Activated CD4-positive, alpha-beta T cell treated with anti-CD3 and anti-CD28 coated beads, Interleukin-2, Interleukin-6, amounts not matched to agents 100 ng/mL and 50 ng/mL, durations not matched to agents 16 hours and 8 hours (primary cell): Measurements from ENCODE around the gene AXIN2.
A peak's percentile ranks its signal among the peaks of the same experiment; 100 is the strongest.

Experiments used
- DNase-seq: peaks from one replicate; pipeline ENCODE4 v3.0.0-alpha.2; 2020

Gene AXIN2

DNA sequence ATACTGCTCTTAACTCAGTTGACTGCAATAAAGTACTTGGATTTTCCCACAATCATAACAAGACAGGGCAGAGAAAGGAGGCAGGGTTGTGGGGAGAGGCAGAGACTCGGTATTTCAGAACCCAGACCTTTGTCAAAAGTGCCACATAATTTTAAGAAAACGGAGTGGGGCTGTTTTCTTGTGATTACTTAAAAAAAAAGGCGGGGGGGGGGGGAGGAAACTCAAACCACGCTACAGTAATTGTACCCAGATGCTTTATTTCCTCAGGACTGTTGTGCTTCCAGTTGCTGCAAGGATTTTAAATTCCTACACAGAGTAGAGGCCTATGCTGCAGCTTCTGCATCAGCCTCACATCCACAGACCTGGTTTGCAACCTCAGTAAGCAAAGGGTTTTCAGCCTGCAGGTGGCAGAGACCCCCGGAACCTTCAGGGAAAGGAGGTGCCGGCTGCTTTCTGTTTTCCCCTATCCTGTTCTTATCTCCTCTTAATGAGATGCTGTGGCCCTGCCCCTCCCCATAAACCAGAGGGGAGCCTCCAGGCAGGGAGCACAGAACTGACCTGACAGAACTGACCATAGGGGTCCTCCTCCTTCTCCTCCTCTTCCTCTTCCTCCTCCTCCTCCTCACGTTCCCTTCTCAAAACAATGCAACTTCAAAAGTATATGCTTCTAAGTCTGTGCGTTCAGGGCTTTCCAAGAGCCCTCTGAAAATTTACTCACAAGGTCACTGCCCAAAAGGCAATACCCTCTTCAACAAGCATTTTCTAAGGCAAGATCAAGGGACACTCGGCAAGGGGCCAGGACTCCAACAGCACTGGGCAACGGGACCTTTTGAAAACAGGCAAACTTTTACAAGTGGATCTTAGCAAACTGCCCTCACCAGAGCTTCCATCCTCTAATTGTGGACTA, 7.5 kb downstream of the AXIN2 start:
- peak; percentile 52 for DNase-seq

DNA sequence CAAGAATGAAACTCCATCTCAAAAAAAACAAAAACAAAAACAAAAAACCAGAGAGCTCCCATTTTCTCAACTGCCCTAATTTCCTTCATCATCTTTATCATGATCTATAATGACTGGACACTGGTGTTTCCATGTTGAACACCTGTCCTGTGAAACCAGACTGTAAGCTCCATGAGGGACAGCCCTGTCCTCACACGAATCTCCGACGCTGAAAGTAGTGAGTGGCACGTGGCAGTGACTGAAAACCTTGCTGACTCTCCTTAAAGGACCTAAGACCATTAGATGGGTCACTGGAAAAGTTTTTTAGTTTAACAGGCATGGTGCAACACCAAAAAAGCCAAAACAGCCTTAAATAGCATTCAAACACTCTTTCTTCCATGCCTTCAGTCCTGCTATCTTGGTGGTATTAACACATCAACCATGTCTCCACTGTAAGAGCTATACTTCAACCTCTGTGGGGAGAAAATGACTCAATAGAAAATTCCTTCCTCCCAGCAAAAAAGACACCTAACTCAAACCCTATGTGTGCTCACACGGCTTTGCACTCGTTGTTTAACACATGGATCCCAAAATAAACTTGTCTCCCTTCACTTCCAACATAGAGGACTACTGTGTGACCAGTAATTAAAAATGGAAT, 8.3 kb downstream of the AXIN2 start:
- peak; percentile 52 for DNase-seq

DNA sequence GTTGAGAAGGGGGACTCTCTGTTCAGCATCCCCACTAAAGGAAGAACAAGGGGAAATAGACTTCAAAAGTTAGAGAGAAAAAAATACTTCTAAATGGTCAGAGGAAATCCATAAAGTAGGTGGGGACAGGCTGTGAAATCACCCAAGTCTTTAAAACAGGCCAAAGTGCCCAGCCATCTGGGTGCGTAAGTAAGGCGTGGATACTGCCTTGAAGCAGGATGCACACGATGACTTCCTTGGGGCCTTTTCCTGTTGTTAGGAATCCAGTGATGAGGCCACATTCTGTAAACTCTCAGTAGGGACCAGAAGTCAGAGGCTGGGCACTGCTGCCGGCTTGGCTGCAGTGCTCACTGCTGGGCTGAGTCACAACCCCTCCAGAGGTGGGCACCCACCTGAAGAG, 9.2 kb downstream of the AXIN2 start:
- DNase-seq: no peak

DNA sequence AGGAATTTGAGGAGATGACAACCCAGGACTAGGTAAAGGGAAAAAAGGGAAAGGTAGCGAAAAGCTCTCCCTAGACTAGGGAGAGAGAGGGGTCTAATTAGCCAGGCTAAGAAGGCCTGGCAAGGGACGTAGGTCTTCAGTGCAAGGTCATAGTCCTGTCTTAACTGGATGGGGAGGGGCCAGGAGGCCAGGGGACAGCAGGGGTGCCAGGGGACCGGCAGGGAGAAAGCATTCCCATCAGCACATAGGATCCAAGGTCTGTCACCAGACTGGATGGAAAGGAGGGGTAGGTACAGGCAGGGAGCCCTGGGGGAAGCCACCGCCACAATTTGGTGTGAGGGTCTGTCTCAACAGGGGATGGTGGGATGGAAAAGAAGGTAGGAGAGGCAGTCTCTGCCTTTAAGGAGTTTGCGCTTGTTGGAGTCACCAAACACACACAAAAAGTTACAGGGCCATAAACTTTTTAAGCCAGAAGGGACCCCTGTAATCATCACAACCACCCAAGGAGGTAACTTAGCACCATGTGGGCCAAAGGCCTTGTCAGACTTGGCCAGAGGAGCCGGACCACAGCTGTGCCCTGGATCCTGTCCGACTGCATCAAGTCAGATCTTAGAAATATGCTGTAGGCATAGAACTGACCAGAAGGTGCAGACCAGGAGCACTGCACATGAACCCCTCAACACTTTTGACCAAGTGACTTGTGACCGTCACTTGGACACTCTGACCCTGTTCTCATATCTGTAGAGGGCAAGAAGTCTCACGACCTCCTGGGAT, 10.0 kb downstream of the AXIN2 start:
- DNase-seq: no peak

DNA sequence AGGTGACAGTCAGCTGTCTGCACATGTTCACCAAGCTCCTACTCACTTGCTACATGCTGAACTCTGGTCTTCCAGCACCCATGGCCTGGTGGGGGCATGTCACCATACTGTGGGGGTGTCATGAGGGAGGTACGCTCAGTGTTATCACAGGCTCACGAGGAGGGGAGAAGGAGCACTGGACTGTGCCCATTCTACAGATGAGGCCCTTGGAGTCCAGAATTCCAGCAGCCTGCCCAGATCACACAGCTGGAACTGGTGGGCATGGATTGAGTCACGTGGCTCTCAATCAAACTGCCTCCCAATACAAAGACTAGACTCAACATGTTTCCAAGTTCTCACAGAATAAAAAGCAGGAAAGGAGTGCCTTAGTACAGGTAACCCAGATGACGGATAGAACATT, 10.7 kb downstream of the AXIN2 start:
- DNase-seq: no peak

DNA sequence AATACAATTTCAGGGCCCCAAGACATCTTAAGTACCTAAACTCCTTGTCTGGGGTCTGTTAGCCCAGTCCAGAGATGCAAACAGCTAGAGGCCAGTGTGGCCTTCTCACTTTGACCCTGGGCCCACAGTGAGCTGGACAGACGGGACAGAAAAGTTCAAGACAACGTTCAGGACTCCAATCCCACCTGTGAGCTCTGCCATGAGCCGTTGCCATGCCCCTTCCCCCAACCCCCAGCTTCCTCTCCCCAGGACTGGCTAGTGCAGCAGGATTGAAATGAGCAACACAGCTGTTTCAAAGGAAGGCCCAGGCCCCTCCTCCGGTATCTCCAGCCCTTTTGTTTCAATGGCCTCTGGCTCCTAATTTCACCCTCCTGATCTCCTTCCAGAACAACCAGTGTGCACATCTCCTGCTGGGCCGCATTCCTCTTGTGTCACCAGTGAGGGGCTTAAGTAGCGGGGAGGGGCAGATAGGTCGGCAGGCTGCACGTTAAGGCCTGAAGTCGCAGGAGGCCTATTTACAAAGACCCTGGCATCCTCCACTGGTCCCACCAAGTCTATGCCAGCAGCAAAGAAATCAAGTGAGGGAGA, 11.3 kb downstream of the AXIN2 start:
- no peak for DNase-seq

DNA sequence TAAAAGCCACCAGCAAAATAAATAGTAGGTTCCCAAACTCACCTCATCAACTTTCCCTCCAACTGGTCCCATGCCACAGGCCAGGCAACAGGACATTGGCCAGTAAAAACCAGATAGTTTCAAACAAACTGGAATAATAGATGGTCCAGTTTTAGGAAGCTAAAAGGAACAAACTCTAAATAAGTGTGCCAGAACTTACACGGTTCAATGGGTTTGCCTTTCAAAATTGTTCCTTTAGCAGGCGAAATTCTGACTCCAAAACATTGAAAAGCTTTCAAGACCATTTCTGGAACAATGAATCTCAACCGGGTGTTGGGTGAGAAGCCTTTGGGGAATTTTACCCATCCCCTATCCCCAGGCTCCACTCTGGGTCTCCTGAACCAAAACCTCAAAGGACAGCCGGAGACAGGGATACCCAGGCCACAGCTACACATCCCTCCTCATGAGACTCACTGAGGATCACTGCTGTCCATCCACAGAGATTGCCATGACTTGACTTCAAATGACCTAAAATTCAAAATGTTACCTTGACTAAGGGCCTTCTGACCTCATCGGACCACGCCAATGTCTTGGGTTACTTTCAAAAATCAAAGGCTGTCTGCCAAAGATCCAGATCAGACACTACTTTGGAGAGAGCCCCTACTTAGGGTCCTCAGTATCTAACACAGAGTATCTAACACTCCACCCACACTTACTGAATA, 13.0 kb downstream of the AXIN2 start:
- DNase-seq: no peak

DNA sequence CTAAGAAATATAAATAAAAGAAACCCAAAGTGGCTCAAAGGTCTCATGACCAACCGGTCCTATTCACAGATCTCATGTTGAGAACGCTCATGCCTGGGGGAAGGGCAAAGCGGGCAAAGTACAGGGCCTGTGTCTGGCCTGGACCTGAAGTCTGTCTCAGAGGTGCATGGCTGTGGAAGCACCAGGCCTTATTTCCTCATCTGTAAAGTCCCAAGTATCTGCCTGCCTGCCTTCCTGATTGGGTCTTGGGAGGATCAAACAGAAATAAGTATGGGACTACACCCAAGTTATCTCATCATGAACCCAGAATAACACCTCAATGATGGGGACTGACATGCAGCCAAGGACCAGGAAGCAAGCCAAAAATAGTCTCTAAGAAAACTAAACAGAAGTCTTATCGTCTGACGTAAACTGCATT, 14.2 kb downstream of the AXIN2 start:
- DNase-seq: no peak

DNA sequence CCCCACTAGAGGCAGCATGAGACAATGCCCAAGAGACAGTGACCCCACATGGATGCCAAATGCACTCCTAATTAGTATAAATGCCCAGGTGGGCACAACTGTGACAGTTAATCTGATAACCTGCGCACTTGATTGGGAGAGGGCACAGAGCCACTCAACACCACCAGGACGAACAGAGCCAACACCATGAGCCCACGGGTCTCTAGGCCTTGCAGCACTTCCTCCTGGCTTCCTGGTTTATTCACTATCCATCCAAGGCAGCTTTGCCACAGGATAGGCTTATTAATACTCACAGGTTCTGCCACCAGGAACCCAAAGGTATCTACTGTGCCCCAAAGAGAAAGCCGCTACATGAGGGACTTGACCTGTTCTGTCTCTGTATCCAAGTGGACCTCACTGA, 14.9 kb downstream of the AXIN2 start:
- no peak for DNase-seq

DNA sequence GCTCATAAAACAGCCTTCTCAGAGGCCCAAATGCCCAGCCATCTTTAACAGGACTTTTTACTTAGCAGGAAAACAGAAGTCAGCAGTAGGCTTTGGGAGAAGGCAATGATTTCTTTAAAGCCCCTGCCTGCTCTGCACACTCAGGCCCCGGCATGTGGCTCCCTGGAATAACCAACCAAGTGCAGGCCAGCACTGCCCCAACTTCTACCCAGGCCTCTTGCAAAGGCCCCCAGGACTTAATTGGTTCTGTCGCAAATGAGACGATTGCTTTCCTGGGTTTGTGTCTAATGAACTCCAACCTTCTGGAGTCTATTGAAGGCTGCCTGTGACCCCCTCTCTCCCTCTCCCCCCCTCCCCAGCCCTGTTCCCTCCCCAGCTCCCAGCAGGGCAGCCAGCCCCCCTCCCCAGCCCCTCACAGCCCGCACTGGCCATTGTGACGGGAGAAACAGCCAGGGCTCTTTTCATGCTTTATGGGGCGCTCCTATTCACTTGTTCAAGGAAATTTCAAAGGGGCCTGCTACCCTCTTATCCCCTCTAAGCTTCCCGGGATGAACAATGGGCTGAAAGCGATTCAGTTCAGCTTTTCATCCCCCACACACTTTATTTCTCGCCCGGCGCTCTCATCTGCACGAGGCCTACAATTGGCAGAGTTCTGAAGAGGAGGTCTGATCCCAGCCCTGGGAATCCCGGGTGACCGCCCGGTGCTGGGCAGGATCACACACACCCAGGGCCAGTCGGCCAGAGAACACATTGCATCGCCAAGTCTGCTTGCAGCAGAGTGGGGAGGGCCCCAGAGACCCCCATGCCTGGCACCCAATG, 15.5 kb downstream of the AXIN2 start:
- no peak for DNase-seq

DNA sequence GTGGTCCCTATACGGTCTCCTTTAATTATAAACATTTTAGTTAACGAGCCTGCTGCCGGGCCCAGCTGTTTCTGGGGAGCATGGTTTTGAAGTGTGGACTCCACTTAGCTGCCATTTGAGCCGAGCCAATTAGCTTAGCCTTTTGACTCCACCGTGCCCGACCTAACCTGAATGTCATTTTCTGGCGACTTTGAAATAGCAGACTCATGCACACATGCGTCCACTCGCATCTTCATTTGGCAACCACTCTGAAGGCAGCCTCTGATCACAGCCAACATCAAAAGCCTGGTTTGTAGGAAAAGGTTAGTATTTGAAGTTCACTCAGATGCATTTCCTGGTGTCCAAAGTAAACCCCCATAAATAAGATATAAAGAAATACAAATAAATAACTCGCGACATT, 16.8 kb downstream of the AXIN2 start:
- no peak for DNase-seq

DNA sequence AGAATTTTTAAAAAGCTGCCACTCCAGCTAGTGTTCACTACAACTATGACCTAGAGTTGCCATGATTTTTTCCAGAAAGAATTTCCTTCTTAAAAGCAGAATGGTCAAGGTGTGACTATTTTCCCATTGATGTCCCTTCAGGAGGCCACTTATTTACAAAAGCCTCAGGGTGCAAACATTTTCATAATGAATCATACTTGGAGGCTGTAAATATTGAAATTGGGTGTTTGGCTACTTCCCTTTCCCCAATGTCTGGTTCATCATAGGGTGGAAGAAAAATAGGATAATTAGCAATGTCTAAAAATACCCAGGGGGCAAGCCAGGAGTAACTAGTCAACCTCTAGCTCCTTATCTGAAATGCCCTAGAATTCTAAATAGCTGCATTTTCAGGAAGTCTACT, 18.8 kb downstream of the AXIN2 start:
- DNase-seq: no peak

DNA sequence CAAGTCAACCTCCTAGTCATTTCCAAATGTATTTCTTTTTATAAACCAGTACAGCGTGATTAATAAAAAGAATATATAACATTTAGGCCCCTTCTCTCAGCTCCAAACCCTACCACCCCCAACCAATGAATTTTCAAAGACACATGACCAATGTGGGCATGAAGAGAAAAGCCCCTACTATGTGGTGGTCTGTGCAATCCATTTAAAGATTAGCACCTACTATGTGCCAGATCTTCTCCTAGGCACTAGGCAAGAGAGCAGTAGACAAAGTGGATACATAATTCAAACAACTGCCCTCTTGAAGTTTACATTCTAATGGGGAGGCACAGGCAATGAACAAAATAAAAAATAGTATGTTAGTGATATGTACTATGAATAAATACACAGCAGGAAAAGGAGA, 19.4 kb downstream of the AXIN2 start:
- no peak for DNase-seq

DNA sequence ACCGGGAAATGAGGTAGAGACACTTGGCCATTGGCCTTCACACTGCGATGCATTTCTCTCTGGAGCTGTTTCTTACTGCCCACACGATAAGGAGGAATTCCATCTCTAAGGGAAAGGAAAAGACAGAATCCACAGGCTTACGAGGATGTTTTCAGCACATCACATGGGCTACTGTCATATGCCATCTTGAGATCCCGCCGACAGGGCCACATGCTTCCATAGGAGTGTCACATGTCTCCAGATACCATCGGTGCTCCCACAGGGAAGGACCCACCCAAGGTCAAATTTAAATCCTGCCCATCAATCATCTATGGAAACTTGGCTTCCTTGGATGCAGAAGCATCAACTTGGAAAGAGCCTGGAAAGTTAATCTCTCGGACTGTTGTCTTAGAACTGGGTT, 20.0 kb downstream of the AXIN2 start:
- no peak for DNase-seq

DNA sequence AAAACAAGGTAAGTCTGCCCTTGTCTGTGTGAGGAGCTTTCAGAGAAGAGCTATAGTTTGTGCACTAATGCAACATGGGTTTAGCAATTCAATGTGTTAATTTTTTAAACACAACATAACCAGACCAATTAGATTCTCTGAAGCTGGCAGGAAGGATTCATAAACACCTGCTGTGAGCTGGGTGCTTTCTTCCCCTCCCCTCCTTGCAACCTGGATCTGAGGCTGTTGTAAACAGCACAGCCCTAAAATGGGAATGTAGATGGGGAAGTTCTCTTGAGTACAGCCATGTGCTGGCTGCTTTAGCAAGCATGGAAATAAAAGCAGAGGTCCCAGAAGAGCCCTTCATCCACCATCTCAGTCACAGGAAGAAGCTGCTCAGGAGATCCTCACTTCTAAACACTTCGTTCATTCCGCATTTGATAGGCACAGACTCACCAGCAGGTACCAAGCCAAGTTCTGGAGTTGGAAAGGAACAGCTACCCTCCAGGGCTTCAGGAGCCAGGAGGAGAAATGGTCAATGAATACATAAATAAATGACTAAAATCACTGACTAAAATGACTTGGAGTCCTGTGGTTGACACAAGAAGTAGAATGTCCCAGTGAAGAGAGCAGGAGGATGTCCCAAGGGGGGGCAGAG, 21.7 kb downstream of the AXIN2 start:
- no peak for DNase-seq

DNA sequence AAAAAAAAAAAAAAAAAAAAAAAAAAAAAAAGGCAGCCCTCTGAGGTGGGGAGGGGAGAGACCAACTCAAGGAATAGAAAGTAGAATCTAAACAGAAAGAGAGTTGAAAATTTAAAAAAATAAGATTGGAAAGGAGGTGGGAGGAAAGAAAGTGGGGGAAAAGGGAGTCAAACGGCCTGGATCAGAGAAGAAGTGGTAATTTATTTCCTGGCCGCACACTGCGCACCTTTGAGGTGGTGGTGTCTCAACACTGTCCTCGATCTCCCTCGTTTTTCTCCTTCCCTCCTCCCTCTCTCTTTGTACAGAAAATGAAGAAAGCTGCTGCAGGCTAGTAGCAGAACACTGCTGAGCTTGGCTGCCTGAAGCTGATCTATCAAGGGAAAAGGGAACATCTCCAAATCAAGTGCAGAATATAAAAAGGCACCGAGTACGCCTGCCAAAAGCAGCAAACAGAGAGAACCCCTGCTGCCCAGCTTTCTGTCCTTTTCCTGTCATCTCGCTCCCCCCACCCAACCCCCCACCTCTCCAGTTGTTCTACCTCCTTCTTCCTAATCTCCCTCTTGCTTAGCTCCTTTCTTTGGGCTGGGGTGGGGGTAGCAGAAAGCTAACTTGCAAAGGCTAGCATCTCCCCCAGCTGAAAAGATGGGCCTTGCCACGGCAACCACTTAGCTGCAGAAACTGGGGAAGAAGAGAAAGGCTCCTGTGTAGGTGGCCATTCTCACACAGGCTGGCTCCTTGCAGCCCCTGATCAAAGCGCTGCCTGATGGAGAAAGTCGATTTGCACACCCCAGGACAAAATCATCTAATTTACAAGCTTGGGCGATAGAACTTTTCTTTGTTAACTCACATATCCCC, 22.5 kb downstream of the AXIN2 start:
- DNase-seq: no peak

DNA sequence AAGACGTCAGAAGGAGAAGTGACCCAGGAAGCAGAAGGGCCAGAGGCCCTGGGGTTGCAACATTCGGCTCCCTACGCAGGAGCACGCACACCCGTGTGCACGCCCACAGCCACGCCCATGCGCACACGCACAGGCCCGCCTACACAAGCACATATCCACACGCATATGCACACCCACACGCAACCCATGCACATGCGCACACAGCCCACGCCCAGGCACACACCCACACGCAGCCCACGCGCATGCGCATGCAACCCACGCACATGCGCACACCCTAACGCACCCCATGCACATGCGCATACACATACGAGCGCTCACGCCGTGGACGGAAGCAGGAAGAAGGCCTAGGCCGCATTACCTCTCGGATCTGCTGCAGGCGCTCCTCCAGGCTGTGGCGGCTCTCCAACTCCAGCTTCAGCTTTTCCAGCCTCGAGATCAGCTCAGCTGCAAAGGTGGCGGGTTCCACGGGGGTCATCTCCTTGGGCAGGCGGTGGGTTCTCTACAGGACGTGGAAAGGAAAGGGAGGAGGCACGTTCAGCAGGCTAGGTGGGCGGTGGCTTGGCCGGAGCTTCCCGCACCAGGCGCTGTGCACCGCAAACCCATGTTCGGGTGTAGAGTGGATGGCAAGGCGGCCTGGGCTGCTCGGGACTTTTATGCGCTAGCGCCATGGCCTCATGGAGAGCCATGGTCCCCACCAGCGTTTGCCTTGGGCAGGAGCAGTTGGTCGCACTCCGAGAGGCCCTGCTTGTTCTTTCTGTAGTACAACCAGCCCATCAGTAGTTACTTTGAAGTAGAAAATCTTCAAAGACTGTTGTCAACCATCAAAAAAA, 23.4 kb downstream of the AXIN2 start:
- DNase-seq: peak; percentile 61

DNA sequence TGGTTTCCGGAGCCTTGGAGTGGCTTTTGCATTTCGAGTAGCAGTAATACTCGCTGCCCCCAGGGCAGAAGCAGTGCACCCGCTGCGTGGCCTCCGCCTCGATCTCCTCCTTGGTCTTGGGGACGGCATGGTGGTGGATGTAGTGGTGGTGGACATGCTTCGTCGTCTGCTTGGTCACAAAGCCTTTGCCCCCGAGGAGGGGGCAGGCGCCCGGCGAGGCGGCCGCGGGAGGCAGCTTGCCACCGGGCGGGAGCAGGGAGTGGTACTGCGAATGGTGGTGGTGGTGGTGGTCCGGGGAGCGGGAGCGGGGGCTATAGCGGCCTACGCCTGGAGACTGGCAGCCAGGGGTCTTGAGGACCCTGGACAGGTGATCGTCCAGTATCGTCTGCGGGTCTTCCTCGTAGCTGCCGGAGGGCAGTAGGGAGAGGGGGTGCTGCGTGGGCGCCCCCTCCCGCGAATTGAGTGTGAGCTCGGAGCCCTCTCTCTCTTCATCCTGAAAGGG, 24.1 kb downstream of the AXIN2 start:
- no peak for DNase-seq
